DND-41 (cell line): Measurements from ENCODE around the gene ARTN.

Experiments used
- ATAC-seq: fragments of 200-7000 bp; cut with Tn5 transposase; 3 replicates; pipeline ENCODE4 v1.9.1; 2021; ENCODE audit warnings: low read depth; ENCODE audit not compliant: insufficient read depth
- DNase-seq: peaks from one replicate; pipeline ENCODE4 v3.0.0-alpha.2; 2020
- H2AFZ ChIP-seq: 2 replicates; pipeline ENCODE4 v1.6.0; 2012; ENCODE audit warnings: low read depth, low read length
- H3K27ac ChIP-seq: 2 replicates; pipeline ENCODE4 v1.5.1; 2012; ENCODE audit warnings: low read length, inconsistent platforms
- H3K27me3 ChIP-seq: fragments of 200-600 bp; sonication (generic); 2 replicates; pipeline ENCODE4 v1.6.0; 2012; ENCODE audit warnings: low read length, mild to moderate bottlenecking, inconsistent platforms; ENCODE audit not compliant: insufficient read depth, poor library complexity
- H3K36me3 ChIP-seq: 2 replicates; pipeline ENCODE4 v1.5.1; 2012; ENCODE audit warnings: low read length, inconsistent platforms; ENCODE audit not compliant: insufficient read depth
- H3K4me1 ChIP-seq: 2 replicates; pipeline ENCODE4 v1.5.1; 2012; ENCODE audit warnings: mild to moderate bottlenecking, low read length; ENCODE audit not compliant: insufficient read depth
- H3K4me2 ChIP-seq: 2 replicates; pipeline ENCODE4 v1.6.0; 2012; ENCODE audit warnings: mild to moderate bottlenecking, moderate library complexity, low read length, inconsistent platforms; ENCODE audit not compliant: insufficient read depth
- H3K4me3 ChIP-seq, 2 experiments: fragments of 200-600 bp in 1 of 2; shearing (Covaris generic) in 1 of 2; 2 replicates each; pipeline ENCODE4 v1.5.1; 2012 to 2016; ENCODE audit warnings: inconsistent platforms in 2 of 2, low read length in 2 of 2, mild to moderate bottlenecking in 2 of 2, low read depth in 1 of 2, moderate library complexity in 1 of 2
- H3K79me2 ChIP-seq: 2 replicates; pipeline ENCODE4 v1.6.0; 2012; ENCODE audit warnings: low read length, inconsistent platforms; ENCODE audit not compliant: insufficient read depth
- H3K9ac ChIP-seq: 2 replicates; pipeline ENCODE4 v1.6.0; 2012; ENCODE audit warnings: low read depth, mild to moderate bottlenecking, inconsistent platforms, low read length, moderate library complexity
- H3K9me3 ChIP-seq: 2 replicates; pipeline ENCODE4 v1.5.1; 2012; ENCODE audit warnings: low read length, moderate library complexity, mild to moderate bottlenecking, inconsistent platforms; ENCODE audit not compliant: insufficient read depth, severe bottlenecking
- H4K20me1 ChIP-seq: 2 replicates; pipeline ENCODE4 v1.6.0; 2012; ENCODE audit warnings: low read length; ENCODE audit not compliant: insufficient read depth
- EZH2 ChIP-seq: IDR thresholded peaks from 3 replicates; pipeline ENCODE4 v1.6.1; 2012; ENCODE audit warnings: borderline replicate concordance, low read depth, mild to moderate bottlenecking, moderate library complexity, low read length, inconsistent platforms; ENCODE audit not compliant: severe bottlenecking
- TF ChIP-seq, protein P1 (sequence below): IDR thresholded peaks from 2 replicates; pipeline ENCODE4 v1.5.1; 2012; ENCODE audit warnings: borderline replicate concordance, low read length, moderate library complexity, mild to moderate bottlenecking; ENCODE audit not compliant: poor library complexity, severe bottlenecking; ENCODE audit errors: extremely low read depth

ARTN gene

GRCh38 chr1:43968348-43968948, 34.8 kb downstream of the ARTN start:
- H3K4me3 ChIP-seq: no peak overlapping the region
- no peaks in the 10 kb centered on the region for H3K9me3 ChIP-seq
- peaks cover 14% of the 10 kb centered on the region; the same call in 1 of the 2 replicates for H3K36me3 ChIP-seq
- no peak overlapping the region for H2AFZ ChIP-seq
- peaks cover 25% of the 10 kb centered on the region for H3K4me1 ChIP-seq
- H3K27ac ChIP-seq: no peak overlapping the region
- H3K4me2 ChIP-seq: no peak overlapping the region
- DNase-seq: peak; percentile 59
- H3K9ac ChIP-seq: no peak overlapping the region
- 0 out of 2 replicates have a peak, but pooled peaks cover 3% of the 10 kb centered on the region for H4K20me1 ChIP-seq
- H3K79me2 ChIP-seq: peaks cover 15% of the 10 kb centered on the region
- no peaks in the 10 kb centered on the region for H3K27me3 ChIP-seq
- TF ChIP-seq, protein P1, sequence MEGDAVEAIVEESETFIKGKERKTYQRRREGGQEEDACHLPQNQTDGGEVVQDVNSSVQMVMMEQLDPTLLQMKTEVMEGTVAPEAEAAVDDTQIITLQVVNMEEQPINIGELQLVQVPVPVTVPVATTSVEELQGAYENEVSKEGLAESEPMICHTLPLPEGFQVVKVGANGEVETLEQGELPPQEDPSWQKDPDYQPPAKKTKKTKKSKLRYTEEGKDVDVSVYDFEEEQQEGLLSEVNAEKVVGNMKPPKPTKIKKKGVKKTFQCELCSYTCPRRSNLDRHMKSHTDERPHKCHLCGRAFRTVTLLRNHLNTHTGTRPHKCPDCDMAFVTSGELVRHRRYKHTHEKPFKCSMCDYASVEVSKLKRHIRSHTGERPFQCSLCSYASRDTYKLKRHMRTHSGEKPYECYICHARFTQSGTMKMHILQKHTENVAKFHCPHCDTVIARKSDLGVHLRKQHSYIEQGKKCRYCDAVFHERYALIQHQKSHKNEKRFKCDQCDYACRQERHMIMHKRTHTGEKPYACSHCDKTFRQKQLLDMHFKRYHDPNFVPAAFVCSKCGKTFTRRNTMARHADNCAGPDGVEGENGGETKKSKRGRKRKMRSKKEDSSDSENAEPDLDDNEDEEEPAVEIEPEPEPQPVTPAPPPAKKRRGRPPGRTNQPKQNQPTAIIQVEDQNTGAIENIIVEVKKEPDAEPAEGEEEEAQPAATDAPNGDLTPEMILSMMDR: no peak
- no peak for TF ChIP-seq EZH2
- no peak for ATAC-seq

GRCh38 chr1:43969416-43969745, 35.8 kb downstream of the ARTN start:
- H3K4me2 ChIP-seq: peak overlapping the region; percentile 96
- 0 out of 2 replicates have a peak overlapping the region, but pooled peaks have one; percentile 50 for H2AFZ ChIP-seq
- peak overlapping the region in 1 of 2 experiments; percentile 100; a peak in 2 of 4 replicates for H3K4me3 ChIP-seq
- no peak for ATAC-seq
- H3K79me2 ChIP-seq: peaks cover 15% of the 10 kb centered on the region
- peaks cover 34% of the 10 kb centered on the region for H3K4me1 ChIP-seq
- 0 out of 2 replicates have a peak, but pooled peaks cover 3% of the 10 kb centered on the region for H4K20me1 ChIP-seq
- no peak overlapping the region for H3K27ac ChIP-seq
- peaks cover 14% of the 10 kb centered on the region; the same call in 1 of the 2 replicates for H3K36me3 ChIP-seq
- H3K9me3 ChIP-seq: no peaks in the 10 kb centered on the region
- no peak for TF ChIP-seq EZH2
- TF ChIP-seq, protein P1: no peak
- H3K27me3 ChIP-seq: no peaks in the 10 kb centered on the region
- H3K9ac ChIP-seq: no peak overlapping the region
- no peak for DNase-seq

DNA sequence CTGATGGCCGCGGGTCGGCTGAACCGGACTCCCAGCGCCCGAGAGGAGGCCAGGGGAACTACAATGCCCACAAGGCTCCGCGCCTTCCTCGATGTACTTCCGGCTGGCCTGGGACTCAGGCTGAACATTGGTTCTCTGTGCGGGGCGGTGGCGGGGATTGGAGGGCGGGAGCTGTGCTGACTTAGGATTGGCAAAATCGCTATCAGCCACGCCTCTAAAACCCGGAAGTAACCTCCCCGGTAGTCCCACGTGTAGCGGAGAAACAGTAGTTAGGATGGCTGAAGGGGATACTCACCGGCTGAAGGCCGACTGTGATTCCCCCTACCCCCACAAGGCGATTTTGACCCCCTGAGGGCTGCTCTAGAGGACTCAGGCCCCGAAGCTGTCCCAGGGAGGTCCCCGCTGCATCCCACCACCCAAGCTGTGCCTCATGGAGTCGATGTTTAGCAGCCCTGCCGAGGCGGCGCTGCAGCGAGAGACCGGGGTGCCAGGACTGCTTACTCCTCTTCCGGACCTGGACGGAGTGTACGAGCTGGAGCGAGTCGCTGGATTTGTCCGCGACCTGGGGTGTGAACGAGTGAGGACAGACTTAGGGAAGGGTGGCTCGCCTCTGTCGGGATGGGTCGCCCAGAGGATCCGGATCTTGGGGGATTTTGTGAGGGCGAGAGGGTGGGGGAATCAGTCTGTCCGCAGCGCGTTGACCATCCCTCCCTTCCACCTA, 36.3 kb downstream of the ARTN start, which contains the start of gene DPH2:
Gene DPH2 (plus strand): TSS at position 265 of the 721 bp plus-strand sequence. CDS start 166 bp downstream, at position 431.
- Histone ChIP-seq H3K4me2 (peak within 1 kb of the TSS; percentile 96), H2AFZ (peak within 1 kb of the TSS; percentile 96), H3K9me3 (no peaks in the 10 kb centered on the region), H3K4me3 (peak within 1 kb of the TSS; percentile 99 to 100), H3K4me1 (peaks cover 35% of the 10 kb centered on the region), H3K79me2 (peaks cover 17% of the 10 kb centered on the region), H3K27me3 (no peaks in the 10 kb centered on the region), H3K27ac (peak within 1 kb of the TSS; percentile 72), H3K9ac (peak within 1 kb of the TSS; percentile 70), H4K20me1 (0 out of 2 replicates have a peak, but pooled peaks cover 3% of the 10 kb centered on the region), H3K36me3 (peaks cover 14% of the 10 kb centered on the region; the same call in 1 of the 2 replicates)
- DNase-seq: peak; percentile 98
- TF ChIP-seq, protein P1: no peak
- TF ChIP-seq EZH2: no peak
- ATAC-seq: peak; percentile 92
